Measurements from ENCODE around the gene PFN2.
"Not testable (repeated sequence)": the region's sequence is repeated elsewhere in the genome, so short reads cannot be mapped to it uniquely, and the experiment has no call there.

PFN2 gene

GRCh38 chr3:149955449-149955848, 15.2 kb downstream of the PFN2 start:
- no peak for TF ChIP-seq ZFX (IDR thresholded peaks at IDR 0.05)
- TF ChIP-seq CTCF (conservative IDR thresholded peaks at IDR 0.05) = no peak
- H3K27ac ChIP-seq = no peak overlapping the region

- TF ChIP-seq CTCF (conservative IDR thresholded peaks at IDR 0.05) (no peak), ZFX (IDR thresholded peaks at IDR 0.05) (no peak)
- no peak overlapping the region for H3K27ac ChIP-seq
Measured at GRCh38 chr3:149954812-149955211, 15.9 kb downstream of the PFN2 start.

- no peak for TF ChIP-seq ZFX (IDR thresholded peaks at IDR 0.05)
- no peak for TF ChIP-seq CTCF (conservative IDR thresholded peaks at IDR 0.05)
Measured at GRCh38 chr3:149949181-149949580, 21.5 kb downstream of the PFN2 start.

GRCh38 chr3:149947231-149947630, 23.5 kb downstream of the PFN2 start:
- TF ChIP-seq ZFX (IDR thresholded peaks at IDR 0.05) (no peak), CTCF (conservative IDR thresholded peaks at IDR 0.05) (no peak)
- H3K27ac ChIP-seq = no peak overlapping the region

More at GRCh38 chr3:149949181-149949580, 21.5 kb downstream of the PFN2 start:
- no peak overlapping the region for H3K27ac ChIP-seq

- not testable (repeated sequence) for H3K27ac ChIP-seq
Measured at GRCh38 chr3:149943966-149944365, 26.7 kb downstream of the PFN2 start.

- no peak overlapping the region for H3K27ac ChIP-seq
- TF ChIP-seq CTCF (conservative IDR thresholded peaks at IDR 0.05) (no peak), ZFX (IDR thresholded peaks at IDR 0.05) (no peak)
Measured at GRCh38 chr3:149942409-149942808, 28.3 kb downstream of the PFN2 start.

- TF ChIP-seq ZFX (IDR thresholded peaks at IDR 0.05) = no peak
- TF ChIP-seq CTCF (conservative IDR thresholded peaks at IDR 0.05) = no peak
- H3K27ac ChIP-seq = no peak overlapping the region
Measured at GRCh38 chr3:149941946-149942345, 28.7 kb downstream of the PFN2 start.

GRCh38 chr3:149941186-149941585, 29.5 kb downstream of the PFN2 start:
- TF ChIP-seq CTCF (conservative IDR thresholded peaks at IDR 0.05) (no peak), ZFX (IDR thresholded peaks at IDR 0.05) (no peak)
- no peak overlapping the region for H3K27ac ChIP-seq

GRCh38 chr3:149938392-149939055, 32.2 kb downstream of the PFN2 start:
- H3K27ac ChIP-seq = not testable (repeated sequence)

Measured in C4-2B (cell line).